NCI-H2107 treated with DMSO at 0.1 percent for 48 hours (cell line): ENCODE data around the gene DYNC1I1.

Experiments
- DNase-seq: peaks from one replicate; lab custom pipeline; 2025; ENCODE audit not compliant: unreplicated experiment; lab: John Stamatoyannopoulos, UW

DYNC1I1 gene

DNA sequence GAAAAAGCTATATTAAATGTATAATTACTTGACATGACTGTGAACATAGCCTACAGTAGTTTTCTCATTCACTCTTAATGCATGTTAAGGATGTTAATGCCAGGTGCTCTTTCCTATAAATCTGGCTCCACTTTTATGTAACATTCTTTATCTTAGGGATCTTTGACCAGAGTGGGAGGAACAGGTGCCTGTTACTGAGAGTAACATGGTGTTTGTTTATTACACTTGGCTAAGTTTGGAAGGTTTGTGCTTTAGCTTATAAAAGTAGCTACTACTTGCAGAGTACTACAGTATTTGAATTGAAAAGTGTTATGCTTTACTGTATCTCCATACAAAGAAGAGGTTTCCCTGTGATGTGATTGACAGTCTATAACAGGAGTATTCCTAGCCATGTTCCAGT is 183.4 kb downstream of the DYNC1I1 start:
- no peak for DNase-seq

DNA sequence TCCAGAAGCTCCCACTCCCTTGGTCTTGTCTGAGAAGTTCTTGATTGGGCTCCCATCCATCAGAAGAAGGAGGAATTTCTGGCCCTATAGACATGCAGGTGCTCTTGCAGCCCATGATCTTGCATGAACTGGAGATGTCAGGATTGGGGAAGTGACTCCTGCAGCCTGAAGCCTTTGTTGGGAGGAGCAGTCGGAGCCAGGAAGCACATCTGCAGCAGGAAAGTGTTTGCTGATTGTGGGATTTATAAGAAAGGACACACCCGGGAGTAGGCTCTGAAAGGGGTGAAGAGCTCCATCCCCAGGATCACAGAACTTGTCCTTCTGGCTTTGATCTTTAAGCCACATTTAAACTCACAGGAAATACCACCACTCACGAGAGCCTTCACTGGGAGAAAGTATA is 185.2 kb downstream of the DYNC1I1 start:
- no peak for DNase-seq

DNA sequence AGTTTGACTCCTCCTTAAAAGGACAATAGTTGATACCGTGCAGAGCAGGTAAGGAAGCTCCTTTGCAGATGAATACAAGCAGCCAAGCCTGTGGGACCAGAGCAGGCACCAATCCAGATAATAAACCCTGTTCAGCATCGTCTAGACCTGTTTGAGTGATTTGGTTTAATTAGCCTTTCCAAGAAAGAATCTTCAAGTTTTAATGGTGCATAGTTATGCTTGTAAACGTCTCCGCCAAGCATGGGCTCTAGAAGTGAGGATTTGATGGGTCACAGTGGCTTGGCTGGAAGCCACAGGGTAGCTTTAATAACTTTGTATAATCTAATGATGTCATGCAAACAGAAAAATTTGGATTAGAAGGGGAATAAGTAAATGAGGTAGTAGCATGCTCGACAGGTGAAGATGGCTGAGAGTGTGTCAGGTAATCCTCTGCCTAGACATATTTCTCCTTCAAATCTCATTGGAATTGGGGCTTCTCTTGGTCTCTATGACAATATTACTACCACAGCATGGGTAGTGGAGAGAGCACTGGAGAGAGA is 188.4 kb downstream of the DYNC1I1 start:
- DNase-seq = no peak

DNA sequence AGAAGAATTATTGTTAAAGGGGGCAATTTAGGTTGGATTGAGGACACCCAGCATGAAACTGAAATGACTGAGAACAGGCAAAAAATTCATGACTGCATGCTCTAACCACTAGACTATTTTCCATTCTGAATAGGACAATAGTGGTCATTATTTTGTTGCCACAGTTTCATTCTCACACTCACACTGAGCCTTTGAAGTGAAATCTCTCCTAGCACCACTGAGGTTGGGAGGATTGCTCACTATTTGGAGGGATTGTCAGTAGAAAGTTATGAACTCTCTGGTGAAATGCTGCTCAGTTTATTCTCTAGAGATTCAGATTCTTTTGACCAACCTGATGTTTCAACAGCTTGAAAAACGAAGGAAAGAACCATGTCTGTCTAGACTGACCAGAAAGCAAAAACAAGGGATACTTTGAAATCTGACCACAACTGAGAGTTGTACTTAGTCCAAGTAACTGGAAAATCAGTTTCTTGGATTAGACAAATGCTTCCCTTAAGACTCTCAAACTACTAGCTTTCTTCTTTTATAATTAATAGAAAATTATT is 191.2 kb downstream of the DYNC1I1 start:
- DNase-seq = no peak

DNA sequence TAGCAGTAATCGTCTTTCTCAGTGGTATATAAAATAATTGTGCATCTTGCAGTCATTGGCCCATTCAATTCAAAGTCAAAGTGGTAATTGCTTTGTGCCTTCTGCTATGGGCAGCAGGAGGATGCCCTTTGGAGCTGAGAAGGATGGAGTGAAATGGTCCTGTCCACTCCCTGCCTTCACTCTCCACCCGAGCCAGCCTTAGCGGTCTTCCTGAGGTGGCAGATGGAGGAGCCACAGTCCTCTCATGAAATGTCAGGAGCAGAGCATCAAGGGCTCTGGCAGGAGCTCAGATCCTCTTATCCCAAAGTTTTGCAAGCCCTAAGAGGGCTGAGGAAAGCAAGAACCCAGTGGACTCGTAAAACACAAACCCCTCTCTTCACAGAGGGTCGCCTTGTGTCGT is 199.4 kb downstream of the DYNC1I1 start:
- DNase-seq = no peak

DNA sequence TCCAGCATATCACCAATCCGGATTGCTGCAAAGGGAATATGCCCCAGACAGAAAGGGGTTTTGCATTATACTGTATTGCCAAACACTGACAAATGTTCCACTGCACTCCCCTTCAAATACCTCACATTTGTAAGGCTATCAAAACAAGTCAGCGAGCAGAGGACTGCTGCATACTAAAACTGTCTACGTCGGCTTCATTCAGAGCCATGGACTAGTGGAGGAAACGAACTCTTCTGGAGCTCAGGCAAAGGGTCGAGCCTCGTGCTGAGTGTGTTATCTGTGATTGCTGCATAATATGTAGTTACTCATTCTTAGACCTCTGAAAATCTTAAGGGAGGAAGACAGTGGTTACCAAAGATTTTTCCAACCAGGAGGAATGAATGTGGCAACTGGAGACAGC is 200.2 kb downstream of the DYNC1I1 start:
- no peak for DNase-seq

DNA sequence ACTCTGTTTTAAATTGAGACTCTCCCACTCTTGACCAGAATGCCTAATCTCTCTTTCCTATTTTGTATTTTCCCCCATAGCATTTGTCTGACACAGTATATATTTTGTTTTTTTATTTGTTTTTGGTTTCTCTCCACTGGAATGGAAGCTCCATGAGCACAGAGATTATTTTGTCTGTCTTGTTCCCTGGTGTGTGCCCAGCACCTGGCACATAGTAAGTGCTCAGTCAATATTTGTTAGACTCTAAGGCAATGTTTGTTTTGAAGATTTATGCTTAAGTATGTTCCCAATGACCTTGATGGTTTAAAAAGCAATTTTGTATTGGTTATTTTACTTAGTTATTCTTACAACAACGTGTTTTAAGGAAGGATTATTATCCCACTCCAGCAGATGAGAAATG is 201.8 kb downstream of the DYNC1I1 start:
- DNase-seq = no peak

DNA sequence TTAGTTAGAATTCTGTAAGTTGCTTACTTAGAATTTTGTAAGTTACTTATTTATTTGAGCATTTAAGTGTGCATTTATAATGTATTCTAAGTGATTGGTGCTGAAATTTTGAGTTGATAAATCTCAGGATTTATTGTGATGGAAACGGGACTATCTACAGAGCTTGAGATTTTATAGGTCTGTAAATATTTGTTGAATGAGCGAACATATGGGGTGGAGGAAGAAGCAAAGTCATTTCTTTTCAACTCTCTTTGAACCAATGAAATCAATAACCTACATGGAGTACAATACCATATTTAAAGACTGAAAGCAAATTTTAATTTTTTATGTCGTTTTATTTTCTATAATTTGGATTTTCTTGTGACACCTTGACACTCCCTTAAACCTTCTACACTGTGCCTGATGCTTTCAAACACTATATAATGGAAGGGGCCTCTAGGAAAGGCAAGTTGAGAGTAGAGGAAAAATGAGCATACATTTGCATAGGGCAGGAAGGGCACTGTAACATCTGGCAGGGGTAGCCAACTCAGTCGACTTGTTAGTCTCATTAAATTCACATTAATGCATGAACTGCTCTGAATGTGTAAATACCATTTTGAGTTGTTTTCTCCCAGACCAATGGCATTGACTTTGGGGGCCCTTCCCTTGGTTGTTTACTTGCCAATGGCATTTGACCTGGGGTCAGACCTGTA is 204.2 kb downstream of the DYNC1I1 start:
- DNase-seq = no peak

DNA sequence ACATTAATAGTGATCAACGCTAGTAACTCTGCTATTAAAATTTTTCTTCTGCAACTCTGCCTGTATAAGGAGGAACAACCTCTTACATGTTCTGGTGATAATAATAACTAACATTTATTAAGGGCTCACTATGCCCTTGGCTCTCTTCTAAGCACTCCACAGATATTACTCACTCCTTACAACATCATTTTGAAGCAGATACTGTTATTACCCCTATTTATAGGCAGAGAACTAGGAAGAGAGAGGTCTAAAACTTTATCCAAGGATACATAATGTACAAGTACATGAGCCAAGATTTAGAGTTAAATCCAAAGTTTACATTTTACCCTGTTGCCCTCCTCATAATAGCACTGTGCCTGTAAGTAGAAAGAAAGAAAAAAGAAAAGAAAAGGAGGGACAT is 205.6 kb downstream of the DYNC1I1 start:
- DNase-seq = no peak

DNA sequence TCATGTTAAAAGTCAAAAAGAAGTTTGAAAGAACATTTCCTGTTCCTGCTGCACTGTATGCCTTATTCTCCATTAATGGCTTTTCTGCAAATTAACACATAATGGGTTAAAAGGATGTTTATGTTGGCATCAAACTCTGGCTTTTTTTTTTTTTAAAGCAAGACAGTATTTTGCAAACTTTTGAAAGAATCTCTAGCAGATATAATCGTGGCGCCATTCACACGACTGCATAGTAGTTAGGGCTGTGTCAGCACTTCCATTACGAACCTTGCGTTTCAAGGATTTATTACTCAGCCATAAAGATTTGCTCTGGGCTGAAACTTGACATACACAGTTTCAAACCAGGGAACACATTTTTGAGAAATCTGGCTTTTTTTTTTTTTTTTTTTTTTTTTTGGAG is 207.8 kb downstream of the DYNC1I1 start:
- no peak for DNase-seq

DNA sequence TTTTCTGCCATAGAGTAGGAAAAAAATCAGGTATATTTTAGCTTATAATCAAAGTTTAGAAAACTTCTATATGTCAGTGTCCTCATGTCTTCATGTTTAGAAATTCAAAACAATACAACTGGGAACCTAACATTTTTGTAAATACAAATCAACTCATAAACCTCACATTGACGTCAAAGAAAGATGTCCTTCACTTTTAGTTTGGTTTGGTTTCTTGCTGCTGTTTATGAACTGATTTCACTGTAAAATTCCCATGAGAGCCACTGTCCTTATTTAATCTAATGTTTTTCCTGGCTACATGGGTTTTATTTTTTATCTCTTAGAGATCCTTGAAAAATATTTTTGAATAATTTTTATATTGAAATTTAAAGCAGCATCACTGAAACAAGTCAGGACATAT is 208.4 kb downstream of the DYNC1I1 start:
- no peak for DNase-seq

DNA sequence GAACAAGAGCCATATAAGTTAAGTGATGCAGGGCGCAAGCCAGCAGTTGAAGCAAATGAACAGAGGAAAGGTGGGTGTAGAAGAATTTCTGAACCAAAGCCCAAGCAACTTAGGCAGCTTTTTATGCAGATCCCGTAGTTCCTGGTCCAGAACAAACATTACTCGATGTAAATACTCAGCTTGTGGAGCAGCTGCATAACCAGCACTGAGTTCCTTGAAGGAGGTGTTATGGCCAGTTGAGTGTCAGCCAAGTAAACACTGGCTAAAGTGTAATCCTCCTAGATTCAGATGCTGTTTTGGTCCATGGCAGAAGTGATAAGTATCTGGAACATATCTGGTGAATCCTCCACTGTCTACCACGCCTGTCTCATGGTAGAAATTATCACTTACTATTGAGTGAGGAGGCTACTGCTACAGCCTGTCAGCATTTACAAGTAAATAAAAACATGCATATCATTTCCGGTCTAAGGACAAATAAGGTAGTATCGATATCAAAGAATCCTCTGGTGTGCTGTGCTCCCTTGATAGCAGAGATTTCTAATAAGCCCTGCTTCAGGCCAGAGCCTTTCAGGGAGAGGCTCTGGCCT is 213.9 kb downstream of the DYNC1I1 start:
- DNase-seq = no peak

DNA sequence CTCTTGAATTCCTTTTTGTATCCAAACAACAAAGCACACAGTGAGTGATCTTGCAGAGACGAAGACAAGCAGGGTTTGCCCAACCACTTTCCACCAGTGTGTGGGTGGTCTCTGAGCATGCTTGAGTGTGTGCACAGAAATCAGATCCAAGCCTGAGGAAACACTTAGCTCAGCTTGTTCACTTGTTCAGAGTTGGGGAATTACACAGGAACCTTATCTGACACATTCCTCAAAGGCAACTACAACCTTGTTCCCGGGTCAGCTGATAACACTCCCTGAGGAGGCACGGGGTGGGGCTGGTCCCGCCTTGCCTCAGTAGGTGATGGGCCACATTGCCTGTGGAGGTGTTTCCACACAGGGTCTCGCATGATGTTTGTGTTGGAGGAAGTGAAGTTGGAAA is 216.9 kb downstream of the DYNC1I1 start:
- DNase-seq = no peak

DNA sequence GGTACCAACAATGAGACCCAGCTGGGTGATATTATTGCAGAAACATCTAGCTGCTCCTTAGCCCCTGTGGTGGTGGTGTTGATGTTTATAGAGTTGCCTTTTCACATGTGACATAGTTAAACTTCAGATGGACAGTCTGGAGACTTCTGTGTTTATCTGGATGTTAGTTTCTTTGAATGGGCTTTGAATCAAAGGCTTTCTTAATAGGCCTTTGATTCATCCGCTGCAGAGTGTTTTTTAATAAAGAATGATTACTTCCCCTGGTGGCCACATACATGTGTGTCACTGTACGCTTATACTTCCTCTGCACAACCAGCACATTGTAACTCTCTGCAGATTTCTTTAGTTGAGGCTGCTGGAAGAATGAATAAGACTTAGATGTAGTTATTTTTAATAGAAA is 221.0 kb downstream of the DYNC1I1 start:
- peak; percentile 15 for DNase-seq

DNA sequence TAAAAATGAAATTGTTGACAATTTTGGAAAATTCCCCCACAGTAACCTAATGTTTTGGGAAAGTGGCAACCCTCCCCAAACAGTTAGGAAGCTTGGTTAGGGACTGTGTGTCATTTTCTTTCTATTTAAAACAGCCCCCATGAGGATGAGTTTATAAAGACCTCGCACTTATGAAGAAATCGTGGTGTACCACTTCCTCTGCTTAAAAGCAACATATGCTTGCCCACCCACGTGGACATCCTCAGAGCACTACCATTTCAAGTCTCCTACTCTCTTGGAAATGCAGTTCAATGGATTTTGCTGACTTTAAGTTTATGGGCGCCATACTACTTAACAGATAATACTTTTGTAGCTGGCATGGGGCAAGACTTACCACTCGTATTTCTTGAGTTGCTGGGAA is 223.8 kb downstream of the DYNC1I1 start:
- DNase-seq = no peak

DNA sequence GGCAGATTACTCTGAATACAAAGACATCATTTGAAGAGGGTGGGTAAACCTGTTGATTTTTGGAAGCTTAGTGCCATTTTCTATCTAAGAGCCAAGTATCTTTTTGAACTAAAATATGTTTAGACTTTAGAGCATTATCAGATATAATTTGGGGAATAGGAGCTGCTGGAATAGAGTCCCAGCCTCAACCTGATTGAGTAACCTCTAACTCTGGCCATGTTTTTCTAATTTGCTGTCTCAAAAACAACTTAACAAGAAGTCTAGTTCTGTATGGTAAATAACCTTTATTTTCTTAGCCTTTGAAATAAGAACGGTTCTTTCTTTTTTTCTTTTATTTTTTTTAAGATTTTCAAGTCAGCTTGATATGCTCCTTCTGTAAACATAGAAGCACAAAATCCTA is 224.5 kb downstream of the DYNC1I1 start:
- no peak for DNase-seq

DNA sequence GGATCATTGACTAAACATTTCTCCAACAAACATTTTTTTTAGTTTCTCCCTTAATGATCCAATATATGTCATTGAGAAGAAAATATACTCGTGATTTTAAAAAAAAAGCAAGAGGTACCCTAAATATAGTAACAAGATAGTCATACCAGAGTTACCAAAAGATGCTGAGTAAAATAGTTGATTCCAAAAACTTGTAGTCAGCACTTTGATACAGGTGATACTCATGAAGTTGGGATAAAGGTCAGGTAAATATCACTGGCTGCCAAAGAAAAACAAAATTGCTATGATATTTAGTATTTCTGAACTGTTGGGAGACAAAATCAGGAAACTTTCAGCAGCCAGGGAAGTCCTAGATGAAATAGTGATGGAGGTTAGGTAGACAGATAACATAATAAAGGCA is 225.3 kb downstream of the DYNC1I1 start:
- DNase-seq = no peak

DNA sequence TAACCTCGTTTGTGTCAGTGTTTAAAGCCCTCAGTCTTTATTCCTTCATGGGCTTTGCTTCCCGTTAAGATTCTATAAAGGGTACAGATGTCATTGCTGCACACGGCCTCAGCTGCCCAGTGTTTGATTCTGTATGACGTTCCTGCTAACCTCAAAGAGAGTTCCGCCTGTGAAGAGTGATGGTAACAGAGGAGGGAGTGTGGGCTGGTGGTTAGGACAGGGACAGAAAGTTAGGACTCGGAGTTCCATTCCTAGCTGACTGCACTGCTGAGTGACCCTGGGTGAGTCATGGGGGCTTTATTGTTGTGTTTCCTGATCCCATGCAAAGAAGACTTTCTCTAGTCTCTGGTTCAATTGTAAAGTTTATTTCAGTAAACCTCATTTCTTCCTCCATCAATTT is 227.1 kb downstream of the DYNC1I1 start:
- DNase-seq = no peak

DNA sequence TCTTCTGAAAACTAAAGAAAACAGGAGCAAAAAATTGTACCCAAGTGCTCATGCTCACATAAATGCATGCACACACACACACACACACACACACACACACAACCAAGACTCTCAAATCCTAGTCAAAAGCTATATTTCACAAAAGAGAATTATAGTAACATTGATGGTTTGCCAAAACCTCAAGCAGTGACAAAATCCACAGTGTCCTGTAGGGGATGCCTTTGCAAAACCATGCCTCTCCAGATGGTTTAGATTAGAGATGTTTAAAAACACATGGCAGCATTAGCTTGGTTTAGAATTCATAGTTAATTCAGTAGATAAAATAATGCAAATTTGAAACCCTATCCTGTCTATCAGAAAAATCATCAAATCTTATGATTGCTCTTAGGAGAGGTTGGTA is 232.2 kb downstream of the DYNC1I1 start:
- no peak for DNase-seq

DNA sequence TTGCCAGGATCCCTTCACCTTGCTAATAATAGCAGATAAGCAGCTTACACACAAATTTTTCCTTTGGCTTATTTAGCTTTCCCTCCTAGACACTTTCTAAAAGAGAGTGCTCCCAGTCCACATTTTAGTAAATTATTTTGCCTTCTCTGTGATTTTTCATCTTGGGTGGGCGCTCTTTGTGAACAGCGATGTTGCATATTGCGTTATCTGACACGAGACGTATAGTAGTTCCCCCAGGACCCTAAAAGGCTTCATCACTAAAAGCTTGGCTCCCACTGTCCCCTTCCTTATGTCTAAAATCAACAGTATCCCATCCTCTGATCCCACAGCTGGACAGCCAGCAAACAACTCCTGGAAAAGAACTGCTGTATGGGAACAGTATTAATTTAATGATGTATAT is 232.9 kb downstream of the DYNC1I1 start:
- no peak for DNase-seq

DNA sequence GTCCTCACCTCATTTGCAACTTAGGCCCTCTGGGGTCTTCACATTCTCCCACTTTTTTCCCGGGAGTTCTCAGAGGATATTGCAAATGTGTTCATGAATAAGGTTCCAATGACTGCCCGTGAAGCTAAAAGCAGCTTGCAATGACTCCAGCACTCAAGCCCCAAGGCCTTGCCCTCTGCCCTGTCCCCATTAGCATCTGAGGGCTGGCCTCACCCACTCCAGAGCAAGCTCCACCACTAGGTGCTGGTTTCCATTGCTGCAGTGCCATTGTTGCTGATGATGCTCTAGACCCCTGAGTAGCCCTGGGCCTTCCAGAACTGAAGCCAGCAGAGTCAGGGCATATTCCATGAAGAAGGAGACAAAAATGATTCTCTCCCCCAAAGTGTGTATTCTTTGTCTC is 236.8 kb downstream of the DYNC1I1 start:
- DNase-seq = no peak

DNA sequence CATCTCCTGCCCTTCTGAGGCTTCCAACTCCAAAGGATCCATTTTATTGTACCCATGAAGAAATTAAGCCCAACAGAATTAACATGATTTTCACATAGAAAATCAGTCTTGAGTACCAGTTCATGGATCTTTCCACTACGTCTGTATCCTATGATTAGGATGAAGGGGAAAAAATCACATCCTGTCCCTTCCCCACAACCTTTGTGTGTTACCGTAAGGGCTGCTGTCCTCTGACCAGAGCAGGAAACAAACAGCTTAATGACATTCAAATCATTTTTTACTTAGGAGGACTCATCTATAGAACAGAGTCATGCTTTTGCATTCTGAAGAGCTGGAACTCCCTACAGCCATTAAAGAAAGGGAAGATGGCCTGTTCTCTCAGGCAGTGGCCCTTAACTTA is 241.5 kb downstream of the DYNC1I1 start:
- DNase-seq = peak; percentile 53

DNA sequence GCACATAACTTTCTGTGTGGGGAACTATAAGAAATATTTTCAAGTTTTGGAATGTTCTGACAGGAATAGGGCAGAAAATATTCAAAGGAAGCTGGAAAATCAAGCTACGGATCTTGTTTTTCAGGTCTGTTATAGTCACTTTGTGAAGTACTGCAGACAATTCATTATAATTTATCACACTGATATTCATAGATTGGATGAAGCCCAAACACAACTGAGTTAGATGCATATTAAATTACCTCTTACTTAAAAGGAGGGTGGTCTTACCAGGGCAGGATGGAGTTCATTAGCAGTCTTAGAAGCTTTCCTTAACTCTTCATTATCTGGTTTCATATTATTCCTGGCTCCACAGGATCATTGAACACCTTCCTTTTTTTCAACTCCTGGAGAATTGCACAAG is 242.3 kb downstream of the DYNC1I1 start:
- no peak for DNase-seq
